K562 (cell line): ENCODE measurements around the gene TBRG1. TPM values are rescaled to one million over a fixed set of nuclear protein-coding genes. Genes with fewer than 3 reads are reported as not detected.
A peak's percentile ranks its signal among the peaks of the same experiment; 100 is the strongest.

ENCODE experiments used
- ATF3 ChIP-seq, 2 experiments: fragments of 450-650 bp in 1 of 2; sonication (generic) in 1 of 2; formaldehyde crosslinking in 1 of 2; IDR thresholded peaks in 1 of 2; conservative IDR thresholded peaks in 1 of 2; 2 replicates each; pipeline versions ENCODE4 v1.6.1 to v1.8.1; 2016 to 2023; ENCODE audit warnings: mild to moderate bottlenecking in 2 of 2, moderate library complexity in 2 of 2, inconsistent platforms in 1 of 2, missing genetic modification reagents in 1 of 2
- DDX20 ChIP-seq: fragments of 450-650 bp; IDR thresholded peaks from 2 replicates; pipeline ENCODE4 v1.6.1; 2016; ENCODE audit warnings: missing genetic modification characterization, low read depth, mild to moderate bottlenecking, missing compliant biosample characterization, moderate library complexity
- EGR1 ChIP-seq: fragments of 450-650 bp; conservative IDR thresholded peaks from 2 replicates; pipeline ENCODE4 v1.6.1; 2017; ENCODE audit warnings: mild to moderate bottlenecking
- FOXJ3 ChIP-seq: sonication (generic); formaldehyde crosslinking; IDR thresholded peaks from 2 replicates; pipeline ENCODE4 v1.4.0; 2020; ENCODE audit warnings: mild to moderate bottlenecking, missing genetic modification reagents
- GTF2B ChIP-seq: IDR thresholded peaks from 2 replicates; pipeline ENCODE4 v1.6.1; 2011; ENCODE audit not compliant: insufficient read length; ENCODE audit errors: extremely low read depth
- HNRNPL ChIP-seq: fragments of 200-400 bp; formaldehyde crosslinking; IDR thresholded peaks from 2 replicates; pipeline ENCODE4 v1.6.1; 2017; ENCODE audit warnings: low read depth, mild to moderate bottlenecking, low read length
- KAT2B ChIP-seq: IDR thresholded peaks from one replicate; pipeline ENCODE4 v1.6.1; 2012; ENCODE audit warnings: low read depth, mild to moderate bottlenecking, control low read depth, inconsistent platforms, low read length, moderate library complexity
- KDM1A ChIP-seq, 2 experiments: fragments of 450-650 bp; IDR thresholded peaks; 2 replicates each; pipeline ENCODE4 v1.6.1; 2016; ENCODE audit warnings: mild to moderate bottlenecking in 2 of 2
- NR2C1 ChIP-seq, 2 experiments: fragments of 450-650 bp; IDR thresholded peaks; 2 replicates each; pipeline ENCODE4 v1.6.1; 2017; ENCODE audit warnings: mild to moderate bottlenecking in 2 of 2, antibody characterized with exemption in 1 of 2, inconsistent platforms in 1 of 2, missing compliant biosample characterization in 1 of 2, missing genetic modification characterization in 1 of 2
- RBM25 ChIP-seq: fragments of 200-400 bp; formaldehyde crosslinking; IDR thresholded peaks from 2 replicates; pipeline ENCODE4 v1.6.1; 2018; ENCODE audit warnings: low read length, low read depth, moderate library complexity; ENCODE audit not compliant: severe bottlenecking
- RCOR1 ChIP-seq, 2 experiments: IDR thresholded peaks; 2 replicates each; pipeline ENCODE4 v1.6.1; 2012; ENCODE audit warnings: low read depth in 2 of 2, low read length in 2 of 2, borderline replicate concordance in 1 of 2, improper control_type of control experiment in 1 of 2
- SMAD2 ChIP-seq: fragments of 150-350 bp; IDR thresholded peaks from 2 replicates; pipeline ENCODE4 v1.6.1; 2014; ENCODE audit warnings: low read depth, mild to moderate bottlenecking, low read length
- SMAD3 ChIP-seq: fragments of 450-650 bp; formaldehyde crosslinking; conservative IDR thresholded peaks from 2 replicates; pipeline ENCODE4 v1.4.0; 2020; ENCODE audit warnings: mild to moderate bottlenecking
- SMARCE1 ChIP-seq: fragments of 450-650 bp; IDR thresholded peaks from 2 replicates; pipeline ENCODE4 v1.7.1; 2016; ENCODE audit warnings: mild to moderate bottlenecking
- TCF7 ChIP-seq: sonication (generic); IDR thresholded peaks from 2 replicates; pipeline ENCODE4 v1.6.1; 2016; ENCODE audit warnings: antibody characterized with exemption, borderline replicate concordance
- WHSC1 ChIP-seq: IDR thresholded peaks from one replicate; pipeline ENCODE4 v1.6.1; 2012; ENCODE audit warnings: low read length, control low read depth, inconsistent platforms
- ZBTB8A ChIP-seq: fragments of 450-650 bp; IDR thresholded peaks from 2 replicates; pipeline ENCODE4 v1.6.1; 2018; ENCODE audit warnings: mild to moderate bottlenecking, moderate library complexity; ENCODE audit not compliant: partially characterized antibody
- polyA plus RNA-seq, 8 experiments: library from polyadenylated mRNA; depleted of rRNA in 4 of 8; stranded (reverse) in 5 of 8; unstranded in 3 of 8; fragments of >200 nt; fragmentation: Nextera tagmentation in 2 of 8; fragmentation: Illumina TruSeq in 1 of 8; extraction: Ambion mirVana in 2 of 8; extraction: Trizol in 1 of 8; gene quantifications; 2 replicates each; pipeline versions ENCODE4 v1.2.1 to v1.2.3, GENCODE V29; 2011 to 2014; ENCODE audit warnings: inconsistent platforms in 1 of 8, missing spikeins in 1 of 8
- total RNA-seq, 7 experiments: library from RNA; depleted of rRNA in 6 of 7; stranded (reverse); fragments of >200 nt in 6 of 7; fragmentation: Illumina TruSeq in 2 of 7; extraction: Trizol in 2 of 7; gene quantifications; 2 replicates each; pipeline versions ENCODE4 v1.2.1 to v1.2.3, GENCODE V29; 2011 to 2021; ENCODE audit warnings: low replicate concordance in 1 of 7
- TF ChIP-seq, protein P1 (sequence below): fragments of 450-650 bp; IDR thresholded peaks from 2 replicates; pipeline ENCODE4 v1.6.1; 2016; ENCODE audit warnings: mild to moderate bottlenecking
- TF ChIP-seq, protein P2 (sequence below): sonication (generic); formaldehyde crosslinking; IDR thresholded peaks from 2 replicates; pipeline ENCODE4 v1.8.0; 2023; ENCODE audit warnings: mild to moderate bottlenecking, missing genetic modification reagents

Gene TBRG1
- total and polyA plus RNA-seq, 9 of the 15 experiments (the other 6 are each of a cell fraction or from before 2014, with no cell fraction given) = 8.7 to 30.0 (median 20.2) TPM

DNA sequence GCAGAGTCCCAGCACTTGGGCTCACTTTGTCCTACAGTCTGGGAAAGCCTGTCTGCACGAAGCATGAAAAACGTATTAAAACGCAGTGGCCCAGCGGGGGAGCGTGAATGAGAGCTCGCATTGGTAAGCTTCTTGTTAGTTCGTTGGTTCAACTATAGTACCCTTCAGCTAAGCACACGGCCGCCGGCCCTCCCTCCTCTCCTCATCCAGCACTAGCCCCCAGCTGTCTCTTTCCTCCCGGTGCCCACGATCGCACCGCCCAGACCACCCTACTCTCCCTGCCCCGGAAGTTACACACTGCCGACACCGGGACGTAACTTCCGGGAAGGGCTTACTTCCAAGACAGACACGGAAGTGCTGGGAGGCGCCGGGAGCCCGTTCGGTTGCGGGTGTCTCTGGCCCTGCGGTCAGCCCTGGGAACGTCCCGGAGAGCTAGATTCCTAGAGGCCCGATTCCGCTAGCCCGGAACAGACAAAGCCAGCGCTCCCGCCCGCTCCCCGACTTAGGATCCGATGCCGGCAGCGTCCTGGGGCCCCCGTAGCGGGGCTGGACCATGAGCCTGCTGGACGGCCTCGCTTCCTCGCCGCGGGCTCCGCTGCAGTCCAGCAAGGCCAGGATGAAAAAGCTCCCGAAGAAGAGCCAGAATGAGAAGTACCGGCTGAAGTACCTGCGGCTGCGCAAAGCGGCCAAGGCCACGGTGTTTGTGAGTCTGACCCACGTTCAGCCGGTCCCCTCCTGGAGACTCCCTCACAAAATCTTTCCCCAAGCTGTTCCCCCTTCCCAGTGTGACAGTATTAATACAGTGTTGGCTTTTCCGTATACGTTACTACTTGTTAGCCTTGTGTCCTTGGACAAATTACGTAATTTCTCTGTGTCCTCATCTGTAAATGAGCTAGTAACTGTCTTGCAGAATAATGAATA, at the start of gene TBRG1 (continued):
- TF ChIP-seq RBM25 (no peak), GTF2B (no peak), FOXJ3 (no peak), DDX20 (tag) (no peak), ZBTB8A (no peak), EGR1 (no peak), KDM1A (IDR thresholded peaks at IDR 0.05) (peak in 1 of 2 experiments; percentile 48; a peak in 1 of 4 replicates), TCF7 (no peak), ATF3 (IDR thresholded peaks at IDR 0.05) (no peak), ATF3 (CRISPR knock-in tag; conservative IDR thresholded peaks at IDR 0.05) (no peak), RCOR1 (IDR thresholded peaks at IDR 0.05; ENCODE audit: borderline replicate concordance in 1 of 2, low read depth in 2 of 2, low read length in 2 of 2) (peak; percentile 19 to 45; a peak in 1 of 4 replicates), NR2C1 (IDR thresholded peaks at IDR 0.05) (peak; percentile 89), NR2C1 (tag; IDR thresholded peaks at IDR 0.05) (peak; percentile 91), WHSC1 (no peak), SMAD3 (CRISPR knock-in tag) (0 out of 2 replicates have a peak, but pooled peaks have one; percentile 22), HNRNPL (no peak), KAT2B (no peak), SMARCE1 (no peak), SMAD2 (no peak)
- TF ChIP-seq, protein P1, sequence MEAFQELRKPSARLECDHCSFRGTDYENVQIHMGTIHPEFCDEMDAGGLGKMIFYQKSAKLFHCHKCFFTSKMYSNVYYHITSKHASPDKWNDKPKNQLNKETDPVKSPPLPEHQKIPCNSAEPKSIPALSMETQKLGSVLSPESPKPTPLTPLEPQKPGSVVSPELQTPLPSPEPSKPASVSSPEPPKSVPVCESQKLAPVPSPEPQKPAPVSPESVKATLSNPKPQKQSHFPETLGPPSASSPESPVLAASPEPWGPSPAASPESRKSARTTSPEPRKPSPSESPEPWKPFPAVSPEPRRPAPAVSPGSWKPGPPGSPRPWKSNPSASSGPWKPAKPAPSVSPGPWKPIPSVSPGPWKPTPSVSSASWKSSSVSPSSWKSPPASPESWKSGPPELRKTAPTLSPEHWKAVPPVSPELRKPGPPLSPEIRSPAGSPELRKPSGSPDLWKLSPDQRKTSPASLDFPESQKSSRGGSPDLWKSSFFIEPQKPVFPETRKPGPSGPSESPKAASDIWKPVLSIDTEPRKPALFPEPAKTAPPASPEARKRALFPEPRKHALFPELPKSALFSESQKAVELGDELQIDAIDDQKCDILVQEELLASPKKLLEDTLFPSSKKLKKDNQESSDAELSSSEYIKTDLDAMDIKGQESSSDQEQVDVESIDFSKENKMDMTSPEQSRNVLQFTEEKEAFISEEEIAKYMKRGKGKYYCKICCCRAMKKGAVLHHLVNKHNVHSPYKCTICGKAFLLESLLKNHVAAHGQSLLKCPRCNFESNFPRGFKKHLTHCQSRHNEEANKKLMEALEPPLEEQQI = 0 out of 2 replicates have a peak, but pooled peaks have one; percentile 26
- TF ChIP-seq, protein P2, sequence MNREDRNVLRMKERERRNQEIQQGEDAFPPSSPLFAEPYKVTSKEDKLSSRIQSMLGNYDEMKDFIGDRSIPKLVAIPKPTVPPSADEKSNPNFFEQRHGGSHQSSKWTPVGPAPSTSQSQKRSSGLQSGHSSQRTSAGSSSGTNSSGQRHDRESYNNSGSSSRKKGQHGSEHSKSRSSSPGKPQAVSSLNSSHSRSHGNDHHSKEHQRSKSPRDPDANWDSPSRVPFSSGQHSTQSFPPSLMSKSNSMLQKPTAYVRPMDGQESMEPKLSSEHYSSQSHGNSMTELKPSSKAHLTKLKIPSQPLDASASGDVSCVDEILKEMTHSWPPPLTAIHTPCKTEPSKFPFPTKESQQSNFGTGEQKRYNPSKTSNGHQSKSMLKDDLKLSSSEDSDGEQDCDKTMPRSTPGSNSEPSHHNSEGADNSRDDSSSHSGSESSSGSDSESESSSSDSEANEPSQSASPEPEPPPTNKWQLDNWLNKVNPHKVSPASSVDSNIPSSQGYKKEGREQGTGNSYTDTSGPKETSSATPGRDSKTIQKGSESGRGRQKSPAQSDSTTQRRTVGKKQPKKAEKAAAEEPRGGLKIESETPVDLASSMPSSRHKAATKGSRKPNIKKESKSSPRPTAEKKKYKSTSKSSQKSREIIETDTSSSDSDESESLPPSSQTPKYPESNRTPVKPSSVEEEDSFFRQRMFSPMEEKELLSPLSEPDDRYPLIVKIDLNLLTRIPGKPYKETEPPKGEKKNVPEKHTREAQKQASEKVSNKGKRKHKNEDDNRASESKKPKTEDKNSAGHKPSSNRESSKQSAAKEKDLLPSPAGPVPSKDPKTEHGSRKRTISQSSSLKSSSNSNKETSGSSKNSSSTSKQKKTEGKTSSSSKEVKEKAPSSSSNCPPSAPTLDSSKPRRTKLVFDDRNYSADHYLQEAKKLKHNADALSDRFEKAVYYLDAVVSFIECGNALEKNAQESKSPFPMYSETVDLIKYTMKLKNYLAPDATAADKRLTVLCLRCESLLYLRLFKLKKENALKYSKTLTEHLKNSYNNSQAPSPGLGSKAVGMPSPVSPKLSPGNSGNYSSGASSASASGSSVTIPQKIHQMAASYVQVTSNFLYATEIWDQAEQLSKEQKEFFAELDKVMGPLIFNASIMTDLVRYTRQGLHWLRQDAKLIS (CRISPR knock-in tag) = no peak
